ENCODE measurements around the gene DENND2A. TPM values are rescaled to one million over a fixed set of nuclear protein-coding genes. Genes with fewer than 3 reads are reported as not detected.
A peak's percentile ranks its signal among the peaks of the same experiment; 100 is the strongest.

DENND2A gene
- total and polyA plus RNA-seq, 10 of the 15 experiments (the other 5 are each of a cell fraction or from before 2014, with no cell fraction given) = 0.01 TPM; not detected in 9

DNA sequence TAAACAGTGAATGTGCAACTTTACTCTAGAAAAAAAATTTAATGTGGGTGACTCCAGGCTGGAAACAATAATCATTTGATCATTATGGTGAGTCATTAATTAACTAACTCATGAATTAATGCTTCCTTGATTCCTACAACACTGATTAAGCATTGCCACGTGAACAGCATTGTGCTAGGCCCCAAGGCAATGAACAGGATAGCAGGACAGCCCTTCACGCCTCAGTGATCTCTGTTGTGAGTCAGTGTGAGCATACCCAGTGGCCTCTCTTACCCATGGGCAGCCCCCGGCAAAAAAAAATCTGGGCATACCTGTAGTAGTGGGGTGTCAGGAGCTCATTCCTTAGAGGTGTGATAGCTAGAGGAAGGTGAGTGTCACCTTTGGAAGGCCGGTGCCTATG, 76.0 kb downstream of the DENND2A start:
- Histone ChIP-seq H3K4me2 (ENCODE audit: control insufficient read depth, insufficient read depth) (no peak overlapping the region), H4K20me1 (ENCODE audit: control insufficient read depth, insufficient read depth) (no peaks in the 10 kb centered on the region), H3K9ac (ENCODE audit: control insufficient read depth, insufficient read depth, low read length) (no peak overlapping the region), H3K4me3 (no peak overlapping the region), H3K27me3 (replicated peaks in 1 of 2; ENCODE audit: control insufficient read depth in 2 of 2, insufficient read depth in 2 of 2, low read length in 1 of 2) (no peaks in the 10 kb centered on the region), H3K79me2 (ENCODE audit: control insufficient read depth, insufficient read depth, low read length) (no peaks in the 10 kb centered on the region), H3K36me3 (ENCODE audit: control insufficient read depth in 2 of 2, insufficient read depth in 2 of 2, low read length in 1 of 2) (no peaks in the 10 kb centered on the region), H3K27ac (ENCODE audit: control insufficient read depth, insufficient read depth) (no peak overlapping the region), H3K4me1 (ENCODE audit: control insufficient read depth, insufficient read depth, low read length) (no peaks in the 10 kb centered on the region), H2AFZ (ENCODE audit: control insufficient read depth, low read depth, low read length) (no peak overlapping the region), H3K9me3 (replicated peaks; ENCODE audit: control insufficient read depth, insufficient read depth, low read length) (no peaks in the 10 kb centered on the region)
- in situ Hi-C loops (cut with MboI) (no loop called here), intact Hi-C loops (cut with micrococcal nuclease; ENCODE audit: unreplicated experiment) (no loop called here)
- ChIA-PET CTCF (no interaction called here), RAD21 (ENCODE audit: unreplicated experiment) (no interaction called here), POLR2A (no interaction called here), SMC1A (ENCODE audit: uncharacterized antibody, unreplicated experiment) (interaction anchor here (0.6 kb wide), 1 partner anchor 18 kb away, joined by 3 read pairs; no protein-coding TSS in a partner anchor)
- BruUV-seq (replicated peaks) = no TSS peak
- ATAC-seq (peak; percentile 70), DNase-seq (ENCODE audit: low read depth, low spot score) (no peak), FAIRE-seq (no peak)
- WGBS (ENCODE audit: insufficient coverage, insufficient replicate concordance, low lambda C conversion rate, missing lambda C conversion rate) = 45% methylated on average over 4 of the region's 4 CpGs
- no peak for TF ChIP-seq PAX8 (IDR thresholded peaks at IDR 0.05)
- no peak for TF ChIP-seq CHD4 (IDR thresholded peaks at IDR 0.05)
- no peak for TF ChIP-seq BRCA1 (IDR thresholded peaks at IDR 0.05; ENCODE audit: low read depth, low read length)
- no peak for TF ChIP-seq MYC (IDR thresholded peaks at IDR 0.05; ENCODE audit: insufficient read depth, insufficient read length, insufficient replicate concordance, low read length, severe bottlenecking)
- TF ChIP-seq NR2C2 (IDR thresholded peaks at IDR 0.05; ENCODE audit: borderline replicate concordance, control insufficient read depth, insufficient read length, low read depth) = no peak

DNA sequence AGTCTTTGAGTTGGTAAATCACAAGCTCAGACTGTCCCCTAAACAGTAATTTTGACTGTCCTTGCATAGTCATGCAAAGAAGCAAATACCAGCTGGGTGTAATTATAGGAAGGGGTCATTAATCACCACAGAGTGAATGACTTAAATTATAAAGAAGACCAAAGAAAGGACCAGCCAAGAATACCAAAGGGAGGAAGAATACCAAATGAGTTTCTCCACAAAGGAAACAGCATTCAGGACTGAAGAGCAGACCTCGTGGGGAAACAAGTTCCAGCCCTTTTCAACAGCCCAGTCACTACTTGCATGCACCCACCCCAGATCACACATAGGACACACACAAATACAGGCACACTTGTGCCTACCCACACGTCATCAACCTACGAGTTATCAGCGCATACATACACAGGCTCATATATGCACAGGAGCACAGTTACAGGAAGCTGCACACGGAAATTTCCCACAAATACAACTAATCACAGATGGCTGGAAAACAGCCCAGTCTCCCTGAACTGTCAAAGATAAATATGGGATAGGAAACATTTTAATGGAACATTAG, 77.6 kb downstream of the DENND2A start:
- in situ Hi-C loops (cut with MboI) = no loop called here
- RAD21 ChIA-PET (ENCODE audit: unreplicated experiment) = no interaction called here
- H3K4me3 ChIP-seq = no peak overlapping the region
- FAIRE-seq (no peak), DNase-seq (ENCODE audit: low read depth, low spot score) (no peak), ATAC-seq (no peak)
- intact Hi-C loops (cut with micrococcal nuclease; ENCODE audit: unreplicated experiment) = no loop called here
- SMC1A ChIA-PET (ENCODE audit: uncharacterized antibody, unreplicated experiment) = interaction anchor here (1.0 kb wide), 1 partner anchor 15 kb away, joined by 3 read pairs; no protein-coding TSS in a partner anchor
- H3K9me3 ChIP-seq (replicated peaks; ENCODE audit: control insufficient read depth, insufficient read depth, low read length) = no peaks in the 10 kb centered on the region
- H2AFZ ChIP-seq (ENCODE audit: control insufficient read depth, low read depth, low read length) = no peak overlapping the region
- no peak overlapping the region for H3K27ac ChIP-seq (ENCODE audit: control insufficient read depth, insufficient read depth)
- H3K27me3 ChIP-seq (replicated peaks in 1 of 2; ENCODE audit: control insufficient read depth in 2 of 2, insufficient read depth in 2 of 2, low read length in 1 of 2) = no peaks in the 10 kb centered on the region
- no peaks in the 10 kb centered on the region for H3K4me1 ChIP-seq (ENCODE audit: control insufficient read depth, insufficient read depth, low read length)
- no peak overlapping the region for H3K9ac ChIP-seq (ENCODE audit: control insufficient read depth, insufficient read depth, low read length)
- BruUV-seq (replicated peaks) = no TSS peak
- 28% methylated on average over 5 of the region's 5 CpGs for WGBS (ENCODE audit: insufficient coverage, insufficient replicate concordance, low lambda C conversion rate, missing lambda C conversion rate)
- H3K4me2 ChIP-seq (ENCODE audit: control insufficient read depth, insufficient read depth) = no peak overlapping the region
- H4K20me1 ChIP-seq (ENCODE audit: control insufficient read depth, insufficient read depth) = no peaks in the 10 kb centered on the region
- CTCF ChIA-PET = no interaction called here
- H3K79me2 ChIP-seq (ENCODE audit: control insufficient read depth, insufficient read depth, low read length) = no peaks in the 10 kb centered on the region
- no peaks in the 10 kb centered on the region for H3K36me3 ChIP-seq (ENCODE audit: control insufficient read depth in 2 of 2, insufficient read depth in 2 of 2, low read length in 1 of 2)
- POLR2A ChIA-PET = no interaction called here
- TF ChIP-seq PAX8 (IDR thresholded peaks at IDR 0.05) = no peak
- no peak for TF ChIP-seq YBX1 (IDR thresholded peaks at IDR 0.05)
- no peak for TF ChIP-seq SREBF1 (IDR thresholded peaks at IDR 0.05; ENCODE audit: low read length)
- TF ChIP-seq RAD21 (IDR thresholded peaks at IDR 0.05; ENCODE audit: insufficient read depth, low read depth, low read length) = no peak
- TF ChIP-seq CEBPB (IDR thresholded peaks at IDR 0.05; ENCODE audit: borderline replicate concordance in 1 of 2, low read depth in 2 of 2, low read length in 2 of 2) = no peak
- TF ChIP-seq, protein P1, sequence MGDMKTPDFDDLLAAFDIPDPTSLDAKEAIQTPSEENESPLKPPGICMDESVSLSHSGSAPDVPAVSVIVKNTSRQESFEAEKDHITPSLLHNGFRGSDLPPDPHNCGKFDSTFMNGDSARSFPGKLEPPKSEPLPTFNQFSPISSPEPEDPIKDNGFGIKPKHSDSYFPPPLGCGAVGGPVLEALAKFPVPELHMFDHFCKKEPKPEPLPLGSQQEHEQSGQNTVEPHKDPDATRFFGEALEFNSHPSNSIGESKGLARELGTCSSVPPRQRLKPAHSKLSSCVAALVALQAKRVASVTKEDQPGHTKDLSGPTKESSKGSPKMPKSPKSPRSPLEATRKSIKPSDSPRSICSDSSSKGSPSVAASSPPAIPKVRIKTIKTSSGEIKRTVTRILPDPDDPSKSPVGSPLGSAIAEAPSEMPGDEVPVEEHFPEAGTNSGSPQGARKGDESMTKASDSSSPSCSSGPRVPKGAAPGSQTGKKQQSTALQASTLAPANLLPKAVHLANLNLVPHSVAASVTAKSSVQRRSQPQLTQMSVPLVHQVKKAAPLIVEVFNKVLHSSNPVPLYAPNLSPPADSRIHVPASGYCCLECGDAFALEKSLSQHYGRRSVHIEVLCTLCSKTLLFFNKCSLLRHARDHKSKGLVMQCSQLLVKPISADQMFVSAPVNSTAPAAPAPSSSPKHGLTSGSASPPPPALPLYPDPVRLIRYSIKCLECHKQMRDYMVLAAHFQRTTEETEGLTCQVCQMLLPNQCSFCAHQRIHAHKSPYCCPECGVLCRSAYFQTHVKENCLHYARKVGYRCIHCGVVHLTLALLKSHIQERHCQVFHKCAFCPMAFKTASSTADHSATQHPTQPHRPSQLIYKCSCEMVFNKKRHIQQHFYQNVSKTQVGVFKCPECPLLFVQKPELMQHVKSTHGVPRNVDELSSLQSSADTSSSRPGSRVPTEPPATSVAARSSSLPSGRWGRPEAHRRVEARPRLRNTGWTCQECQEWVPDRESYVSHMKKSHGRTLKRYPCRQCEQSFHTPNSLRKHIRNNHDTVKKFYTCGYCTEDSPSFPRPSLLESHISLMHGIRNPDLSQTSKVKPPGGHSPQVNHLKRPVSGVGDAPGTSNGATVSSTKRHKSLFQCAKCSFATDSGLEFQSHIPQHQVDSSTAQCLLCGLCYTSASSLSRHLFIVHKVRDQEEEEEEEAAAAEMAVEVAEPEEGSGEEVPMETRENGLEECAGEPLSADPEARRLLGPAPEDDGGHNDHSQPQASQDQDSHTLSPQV (IDR thresholded peaks at IDR 0.05) = no peak
- TF ChIP-seq ZSCAN29 (IDR thresholded peaks at IDR 0.05) = no peak
- no peak for TF ChIP-seq CHD1 (IDR thresholded peaks at IDR 0.05; ENCODE audit: low read depth, low read length)
- TF ChIP-seq NFYA (IDR thresholded peaks at IDR 0.05; ENCODE audit: borderline replicate concordance, low read depth, low read length) = no peak

Data from GM12878 (cell line).